Activated CD8-positive, alpha-beta memory T cell treated with anti-CD3 and anti-CD28 coated beads for 36 hours (primary cell): ENCODE results near the gene TCEA2. TPM values are rescaled to one million over a fixed set of nuclear protein-coding genes. Genes with fewer than 3 reads are reported as not detected.

Experiments used
- CTCF ChIA-PET: fragments of 350-600 bp; sonication (Branson Sonifier 250); formaldehyde crosslinking; loops from one replicate; lab custom pipeline; 2021; ENCODE audit warnings: antibody characterized with exemption; lab: Charles Lee
- POLR2A ChIA-PET: fragments of 350-600 bp; sonication (Branson Sonifier 250); formaldehyde crosslinking; loops from one replicate; lab custom pipeline; 2021; ENCODE audit warnings: antibody characterized with exemption; lab: Charles Lee
- total RNA-seq, 2 experiments: library from RNA; stranded (reverse); gene quantifications; one replicate each; pipeline ENCODE4 v1.2.3, GENCODE V29; 2021

The TCEA2 gene
- total RNA-seq, 2 experiments from 2014 or later: 25.9 to 27.5 TPM

- CTCF ChIA-PET: no interaction called here
- POLR2A ChIA-PET: no interaction called here
Measured at GRCh38 chr20:64093013-64093503, 30.1 kb downstream of the TCEA2 start.

- POLR2A ChIA-PET: no interaction called here
- CTCF ChIA-PET: no interaction called here
Measured at GRCh38 chr20:64095455-64095854, 32.5 kb downstream of the TCEA2 start.

GRCh38 chr20:64095927-64096326 lies 32.9 kb downstream of the TCEA2 start:
- ChIA-PET POLR2A (no interaction called here), CTCF (interaction anchor here (1.1 kb wide), 1 partner anchor 12 kb away, joined by 3 read pairs; the partner anchor contains the start of gene LKAAEAR1)

- ChIA-PET POLR2A (no interaction called here), CTCF (interaction anchor here (1.1 kb wide), 1 partner anchor 13 kb away, joined by 3 read pairs; the partner anchor contains the start of gene LKAAEAR1)
Measured at GRCh38 chr20:64096535-64096934, 33.5 kb downstream of the TCEA2 start.

GRCh38 chr20:64098471-64099013 lies 35.5 kb downstream of the TCEA2 start:
- CTCF ChIA-PET: interaction anchor here (1.0 to 4.9 kb wide), 2 partner anchors 22 to 36 kb away, joined by 3 to 27 read pairs; no protein-coding TSS in a partner anchor
- POLR2A ChIA-PET: no interaction called here

GRCh38 chr20:64099086-64099786 lies 36.2 kb downstream of the TCEA2 start:
- POLR2A ChIA-PET: no interaction called here
- CTCF ChIA-PET: interaction anchor here (1.0 to 4.9 kb wide), 4 partner anchors 9 to 60 kb away, joined by 3 to 27 read pairs (median 4); no protein-coding TSS in a partner anchor

- POLR2A ChIA-PET: no interaction called here
- CTCF ChIA-PET: interaction anchor here (1.2 to 4.9 kb wide), 3 partner anchors 8 to 61 kb away, joined by 3 to 27 read pairs (median 4); no protein-coding TSS in a partner anchor
Measured at GRCh38 chr20:64099880-64100565, 37.0 kb downstream of the TCEA2 start.

GRCh38 chr20:64100566-64100888 lies 37.5 kb downstream of the TCEA2 start:
- POLR2A ChIA-PET: no interaction called here
- CTCF ChIA-PET: interaction anchor here (4.9 kb wide), 1 partner anchor 20 kb away, joined by 27 read pairs; no protein-coding TSS in a partner anchor

GRCh38 chr20:64100946-64101688 lies 38.1 kb downstream of the TCEA2 start:
- ChIA-PET POLR2A (no interaction called here), CTCF (interaction anchor here (0.7 to 4.9 kb wide), 5 partner anchors 16 to 21 kb away, joined by 3 to 27 read pairs (median 3); partner anchors contain the start of genes OPRL1 and RGS19)

GRCh38 chr20:64101731-64102621 lies 39.0 kb downstream of the TCEA2 start:
- CTCF ChIA-PET: interaction anchor here (0.7 to 4.9 kb wide), 10 partner anchors 12 to 564 kb away, joined by 3 to 27 read pairs (median 4); partner anchors contain the start of genes LKAAEAR1, OPRL1 and RGS19

GRCh38 chr20:64102647-64103354 lies 39.8 kb downstream of the TCEA2 start:
- CTCF ChIA-PET: interaction anchor here (0.8 to 4.9 kb wide), 6 partner anchors 13 to 565 kb away, joined by 3 to 27 read pairs (median 4); partner anchors contain the start of gene LKAAEAR1
- POLR2A ChIA-PET: interaction anchor here (0.7 kb wide), 1 partner anchor 135 kb away, joined by 3 read pairs; no protein-coding TSS in a partner anchor

More at GRCh38 chr20:64101731-64102621, 39.0 kb downstream of the TCEA2 start:
- POLR2A ChIA-PET: no interaction called here

GRCh38 chr20:64103871-64104666 lies 41.1 kb downstream of the TCEA2 start:
- POLR2A ChIA-PET: no interaction called here

GRCh38 chr20:64104667-64105451 lies 41.9 kb downstream of the TCEA2 start:
- ChIA-PET POLR2A (no interaction called here), CTCF (no interaction called here)

More at GRCh38 chr20:64103871-64104666, 41.1 kb downstream of the TCEA2 start:
- CTCF ChIA-PET: no interaction called here

GRCh38 chr20:64105846-64106434 lies 42.9 kb downstream of the TCEA2 start:
- CTCF ChIA-PET: interaction anchor here (1.0 to 1.3 kb wide), 2 partner anchors 22 to 68 kb away, joined by 3 read pairs; no protein-coding TSS in a partner anchor

GRCh38 chr20:64106435-64106961 lies 43.5 kb downstream of the TCEA2 start:
- ChIA-PET CTCF (interaction anchor here (1.0 to 1.3 kb wide), 2 partner anchors 23 to 68 kb away, joined by 3 read pairs; no protein-coding TSS in a partner anchor), POLR2A (interaction anchor here (0.8 kb wide), 1 partner anchor 404 kb away, joined by 3 read pairs; no protein-coding TSS in a partner anchor)

More at GRCh38 chr20:64105846-64106434, 42.9 kb downstream of the TCEA2 start:
- POLR2A ChIA-PET: no interaction called here
